HG03521 (cell line): Measurements from ENCODE around the gene KMT2E.
"Not testable (repeated sequence)": the region's sequence is repeated elsewhere in the genome, so short reads cannot be mapped to it uniquely, and the experiment has no call there.

Experiments used
- ATAC-seq: cut with Tn5 transposase; IDR thresholded peaks from one replicate; pipeline ENCODE4 v1.9.1; 2021; ENCODE audit warnings: mild to moderate bottlenecking, moderate library complexity; ENCODE audit not compliant: unreplicated experiment

KMT2E gene

DNA sequence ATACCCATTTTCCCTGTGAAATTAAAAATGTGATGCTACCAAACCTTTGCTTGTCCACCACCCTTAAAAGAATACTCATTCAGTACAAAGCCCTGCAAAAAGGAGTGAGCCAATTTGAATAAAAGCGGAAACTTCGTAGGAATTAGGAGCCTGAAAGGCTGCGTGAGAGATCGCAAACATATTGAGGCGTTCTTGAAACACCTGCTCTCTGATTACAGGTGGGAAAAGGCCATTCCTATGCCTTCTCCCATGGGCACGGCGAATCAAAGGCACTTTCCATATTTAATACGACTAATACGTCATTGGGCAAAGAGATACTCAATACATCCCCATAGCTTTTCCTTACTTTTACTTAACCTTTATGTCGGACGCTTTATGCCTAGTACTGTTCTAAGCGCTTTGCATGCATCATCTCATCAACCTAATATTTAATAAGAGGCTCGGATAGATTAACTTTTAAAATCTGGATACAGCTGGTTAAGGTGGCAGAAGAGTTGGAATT is 30.9 kb upstream of the KMT2E start:
- ATAC-seq = no peak

- peak; percentile 91 for ATAC-seq
Measured at GRCh38 chr7:104983578-104984539, 30.1 kb upstream of the KMT2E start.

DNA sequence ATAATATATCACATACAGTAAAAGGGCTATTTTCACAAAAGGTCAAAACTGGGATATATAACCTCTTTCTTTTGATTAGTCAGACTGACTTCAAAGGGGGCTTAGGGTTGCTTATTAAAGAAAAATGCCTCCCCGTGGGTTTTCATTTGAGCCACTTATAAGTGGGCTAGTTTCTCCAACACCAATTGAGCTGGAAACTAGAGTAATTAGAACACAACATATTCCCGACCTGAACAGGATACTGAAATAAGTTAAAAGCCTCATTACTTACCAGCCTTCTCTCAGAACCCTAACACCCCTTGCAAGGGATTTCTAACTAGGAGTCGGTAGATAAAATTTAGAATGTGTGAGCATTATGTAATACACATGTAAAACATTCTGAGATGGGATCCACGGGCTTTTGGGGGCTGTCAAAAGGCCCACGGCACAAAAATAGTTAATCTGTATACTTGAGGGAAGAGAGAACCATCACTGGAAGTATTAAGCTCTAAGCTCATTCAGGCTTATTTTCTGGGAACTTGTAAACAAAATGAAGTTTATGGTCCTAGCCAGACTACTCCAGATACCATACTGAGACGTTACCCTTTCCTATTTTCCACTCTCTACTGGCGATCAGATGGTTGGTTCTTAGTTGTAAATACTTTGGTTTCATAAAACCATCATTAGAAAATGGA is 29.3 kb upstream of the KMT2E start:
- no peak for ATAC-seq

GRCh38 chr7:104985259-104985617 is 28.8 kb upstream of the KMT2E start:
- ATAC-seq = no peak

DNA sequence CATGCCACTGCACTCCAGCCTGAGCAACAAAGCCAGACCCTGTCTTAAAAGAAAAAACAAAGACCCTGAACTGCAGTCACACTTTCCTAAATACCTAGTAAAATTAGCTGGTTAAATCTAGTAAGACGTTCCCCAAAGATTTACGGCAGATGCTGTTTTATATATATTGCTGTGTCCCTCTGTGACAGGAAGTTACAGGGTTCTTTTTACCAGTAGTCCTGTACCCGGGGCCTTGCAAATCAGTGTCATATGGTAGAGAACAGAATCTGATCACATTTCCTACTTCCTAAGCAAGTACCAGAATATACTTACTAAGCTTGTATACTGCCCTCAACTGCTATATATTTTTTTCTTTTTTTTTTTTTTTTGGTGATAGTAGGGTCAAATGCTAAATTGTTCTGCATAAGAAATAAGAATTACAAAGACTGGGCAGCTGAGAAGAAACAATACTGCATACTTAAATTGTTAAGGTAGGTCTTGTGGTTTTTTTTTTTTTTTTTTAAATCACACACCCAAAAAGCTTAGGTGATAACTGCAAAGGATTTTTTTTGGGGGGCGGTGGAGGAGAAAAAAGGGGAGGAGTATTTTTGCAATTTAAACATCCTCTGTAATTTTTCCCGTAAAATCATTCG is 27.3 kb upstream of the KMT2E start:
- ATAC-seq = no peak

GRCh38 chr7:104987403-104987802 is 26.6 kb upstream of the KMT2E start:
- not testable (repeated sequence) for ATAC-seq

- no peak for ATAC-seq
Measured at GRCh38 chr7:104990983-104991382, 23.0 kb upstream of the KMT2E start.

- no peak for ATAC-seq
Measured at GRCh38 chr7:104992306-104992705, 21.7 kb upstream of the KMT2E start.

GRCh38 chr7:104993217-104993862 is 20.7 kb upstream of the KMT2E start:
- ATAC-seq = no peak

DNA sequence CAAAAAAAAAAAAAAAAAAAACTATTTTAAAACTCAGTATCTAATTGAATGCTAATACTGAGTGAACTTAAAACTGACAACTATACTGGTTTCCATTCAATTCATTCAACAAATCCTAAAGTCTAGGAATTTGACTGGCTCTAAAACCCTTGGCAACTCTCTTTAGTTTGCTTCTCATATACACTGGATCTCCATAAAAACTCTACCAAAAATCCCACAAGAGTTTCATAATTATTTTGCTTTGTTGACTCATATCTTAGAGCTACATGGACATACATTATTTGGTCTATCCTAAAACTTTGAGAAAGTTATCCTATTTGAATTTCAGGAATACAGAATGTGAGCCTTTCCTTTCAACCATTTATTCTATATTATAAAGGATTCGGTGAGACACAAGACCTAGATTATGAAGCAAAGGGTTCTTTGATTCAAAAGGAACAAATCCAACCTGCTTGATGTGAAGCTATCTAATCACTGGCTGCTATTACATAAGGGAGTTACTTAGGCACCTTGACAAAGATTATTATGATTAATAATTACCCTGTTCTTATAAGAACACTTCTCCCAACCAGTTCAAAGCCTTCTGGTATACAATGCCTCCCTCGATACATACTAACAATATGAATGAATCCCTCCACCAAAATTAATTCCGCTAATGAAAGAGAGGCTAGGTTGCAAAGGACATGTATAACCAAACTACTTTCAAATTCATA is 15.8 kb upstream of the KMT2E start:
- no peak for ATAC-seq

DNA sequence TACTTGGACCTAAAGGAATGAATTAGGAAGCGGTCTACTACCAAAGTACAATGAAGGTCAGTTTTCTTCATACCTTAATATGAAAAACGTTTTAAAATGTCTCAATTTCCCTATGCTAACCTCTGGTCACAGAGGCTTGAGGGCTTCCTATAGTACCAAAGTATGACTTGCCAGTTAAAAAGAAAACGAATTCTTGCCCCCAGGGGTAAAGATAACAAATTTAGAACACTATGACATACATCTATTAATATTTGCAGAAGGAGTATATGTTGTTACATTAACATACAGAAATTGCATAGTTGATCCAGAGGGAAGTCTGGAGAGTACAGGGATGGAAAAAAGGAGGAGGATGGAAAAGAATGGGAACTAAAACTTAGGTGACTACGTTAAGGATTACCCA is 13.8 kb upstream of the KMT2E start:
- no peak for ATAC-seq

GRCh38 chr7:105000927-105001336 is 13.1 kb upstream of the KMT2E start:
- ATAC-seq = no peak

GRCh38 chr7:105001652-105002184 is 12.3 kb upstream of the KMT2E start:
- no peak for ATAC-seq

DNA sequence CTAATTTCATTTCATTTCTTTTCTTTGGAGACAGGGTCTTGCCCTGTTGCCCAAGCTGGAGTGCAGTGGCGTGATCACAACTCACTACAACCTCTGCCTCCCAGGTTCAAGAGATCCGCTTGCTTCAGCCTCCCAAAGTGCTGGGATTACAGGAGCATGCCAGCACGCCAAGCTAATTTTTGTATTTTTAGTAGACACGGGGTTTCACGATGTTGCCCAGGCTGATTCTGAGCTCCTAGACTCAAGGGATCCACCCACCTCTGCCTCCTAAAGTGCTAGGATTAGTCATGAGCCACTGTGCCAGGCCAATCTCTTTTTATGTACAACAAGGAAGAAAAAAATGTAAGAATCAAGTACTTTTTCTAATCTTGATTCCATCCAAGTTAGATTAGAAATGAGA is 10.7 kb upstream of the KMT2E start:
- ATAC-seq = no peak

DNA sequence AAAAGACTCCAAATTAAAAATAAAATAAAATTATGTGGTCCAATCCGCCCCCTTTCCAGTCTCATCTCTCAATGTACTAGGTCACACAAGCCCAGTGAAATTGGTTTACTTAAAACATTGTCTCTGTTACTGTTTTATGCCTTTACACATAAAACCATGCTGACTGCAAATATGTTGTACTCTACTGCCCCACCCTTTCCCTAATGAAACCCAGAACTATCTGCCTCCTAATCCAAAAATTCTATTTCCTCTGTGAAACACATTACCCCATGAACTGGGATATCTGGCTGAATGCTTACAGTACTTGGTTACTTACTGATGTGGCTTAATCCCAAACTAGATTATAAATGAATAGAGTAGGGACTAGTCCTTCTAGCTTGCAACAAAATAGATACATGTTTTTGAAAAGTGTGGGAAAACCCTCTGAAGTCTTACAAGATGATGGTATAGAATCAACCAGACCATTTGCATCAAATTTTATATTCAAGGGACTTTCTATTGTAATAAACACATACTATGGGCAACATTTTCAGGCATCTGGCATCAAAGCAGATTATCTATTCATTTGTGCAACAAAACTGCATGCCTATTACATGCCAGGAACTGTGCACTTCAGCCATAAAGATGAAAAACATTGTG is 10.0 kb upstream of the KMT2E start:
- ATAC-seq = no peak

- ATAC-seq = not testable (repeated sequence)
Measured at GRCh38 chr7:105005006-105005405, 9.0 kb upstream of the KMT2E start.

GRCh38 chr7:105005486-105005885 is 8.5 kb upstream of the KMT2E start:
- not testable (repeated sequence) for ATAC-seq

- ATAC-seq = no peak
Measured at GRCh38 chr7:105006367-105007136, 7.5 kb upstream of the KMT2E start.

GRCh38 chr7:105007298-105007697 is 6.7 kb upstream of the KMT2E start:
- no peak for ATAC-seq
